HepG2 (cell line): ENCODE results near the gene COL27A1. TPM values are rescaled to one million over a fixed set of nuclear protein-coding genes. Genes with fewer than 3 reads are reported as not detected.
A peak's percentile ranks its signal among the peaks of the same experiment; 100 is the strongest.

Source experiments
- ATAC-seq: fragments of 200-7000 bp; cut with Tn5 transposase; 3 replicates; pipeline ENCODE4 v1.9.1; 2020; ENCODE audit warnings: mild to moderate bottlenecking, moderate library complexity
- BruUV-seq: library from RNA; stranded (reverse); fragments of 400-500 nt; replicated peaks from 2 replicates; lab custom pipeline; 2021; lab: Mats Ljungman, UMichigan
- CTCF ChIA-PET: fragments of 300-600 bp; formaldehyde crosslinking; extraction: SDS; loops from one replicate; lab custom pipeline; 2021; ENCODE audit warnings: low total read pairs, inconsistent platforms, low intra/inter-chr PET ratio; lab: Yijun Ruan, JAX
- POLR2A ChIA-PET: fragments of 350-600 bp; sonication (Branson Sonifier 250); formaldehyde crosslinking; loops from one replicate; lab custom pipeline; 2020; ENCODE audit warnings: antibody characterized with exemption, inconsistent platforms; lab: Yijun Ruan, JAX
- DNase-seq: peaks from one replicate; pipeline ENCODE4 v3.0.0-alpha.2; 2015; ENCODE audit warnings: low spot score
- FAIRE-seq: peaks from 3 replicates; lab custom pipeline; 2011; peaks lifted over from hg19 to GRCh38; lab: Jason Lieb, UNC
- H2AFZ ChIP-seq: one replicate; pipeline ENCODE4 v1.6.1; 2011; ENCODE audit warnings: low read length, inconsistent platforms
- H3K27ac ChIP-seq: fragments of 300-600 bp; 3 replicates; pipeline ENCODE4 v1.8.0; 2011; ENCODE audit warnings: mixed run types, mild to moderate bottlenecking, mixed read lengths, low read length, inconsistent platforms; ENCODE audit not compliant: insufficient read depth; ENCODE audit errors: extremely low read length
- H3K27me3 ChIP-seq, 2 experiments: fragments of 200-600 bp in 1 of 2; 2 replicates in 1 of 2; 3 replicates in 1 of 2; pipeline versions ENCODE4 v1.6.0 to v1.8.0; 2011; ENCODE audit warnings: low read length in 2 of 2, mild to moderate bottlenecking in 2 of 2, moderate library complexity in 2 of 2, inconsistent platforms in 1 of 2; ENCODE audit not compliant: insufficient read depth in 2 of 2, control insufficient read depth in 1 of 2
- H3K36me3 ChIP-seq, 2 experiments: fragments of 200-600 bp in 1 of 2; replicated peaks in 1 of 2; 2 replicates in 1 of 2; 3 replicates in 1 of 2; pipeline versions ENCODE4 v1.5.1 to v1.8.0; 2011; ENCODE audit warnings: low read length in 2 of 2, inconsistent platforms in 1 of 2; ENCODE audit not compliant: insufficient read depth in 2 of 2, control insufficient read depth in 1 of 2
- H3K4me1 ChIP-seq: 2 replicates; pipeline ENCODE4 v1.5.1; 2012; ENCODE audit warnings: low read length, inconsistent platforms; ENCODE audit not compliant: insufficient read depth
- H3K4me2 ChIP-seq: 2 replicates; pipeline ENCODE4 v1.6.0; 2011; ENCODE audit warnings: low read depth, low read length, inconsistent platforms
- H3K4me3 ChIP-seq, 3 experiments: fragments of 200-600 bp in 1 of 3; sonication (generic), shearing (Covaris generic) in 1 of 3; replicated peaks in 1 of 3; 2 replicates each; pipeline ENCODE4 v1.5.1; 2011 to 2016; ENCODE audit warnings: low read length in 3 of 3, inconsistent platforms in 2 of 3, low read depth in 2 of 3, mild to moderate bottlenecking in 2 of 3, control low read depth in 1 of 3, mixed read lengths in 1 of 3; ENCODE audit not compliant: insufficient read depth in 1 of 3
- H3K79me2 ChIP-seq: one replicate; pipeline ENCODE4 v1.6.1; 2011; ENCODE audit warnings: low read length, inconsistent platforms; ENCODE audit not compliant: insufficient read depth
- H3K9ac ChIP-seq: 2 replicates; pipeline ENCODE4 v1.6.0; 2011; ENCODE audit warnings: mild to moderate bottlenecking, low read depth, low read length, inconsistent platforms; ENCODE audit not compliant: insufficient read depth
- H3K9me3 ChIP-seq: 2 replicates; pipeline ENCODE4 v1.5.1; 2012; ENCODE audit warnings: mild to moderate bottlenecking, low read length
- H4K20me1 ChIP-seq: 2 replicates; pipeline ENCODE4 v1.6.0; 2011; ENCODE audit warnings: inconsistent platforms, mild to moderate bottlenecking, low read length, moderate library complexity; ENCODE audit not compliant: insufficient read depth
- EHMT2 ChIP-seq: fragments of 200-600 bp; sonication (generic); IDR thresholded peaks from 2 replicates; pipeline ENCODE4 v1.7.0; 2017; ENCODE audit warnings: antibody characterized with exemption, low read depth, low read length, borderline replicate concordance
- FOSL2 ChIP-seq: sonication (generic); formaldehyde crosslinking; IDR thresholded peaks from 2 replicates; pipeline ENCODE4 v1.4.0; 2020; ENCODE audit warnings: missing genetic modification reagents
- GTF3A ChIP-seq: sonication (generic); formaldehyde crosslinking; conservative IDR thresholded peaks from 2 replicates; pipeline ENCODE4 v1.4.0; 2020; ENCODE audit warnings: mild to moderate bottlenecking, missing genetic modification reagents
- PHF8 ChIP-seq: sonication (generic); formaldehyde crosslinking; IDR thresholded peaks from 2 replicates; pipeline ENCODE4 v1.5.0; 2020; ENCODE audit warnings: missing genetic modification reagents
- TCF7 ChIP-seq: sonication (generic); IDR thresholded peaks from 2 replicates; pipeline ENCODE4 v1.6.1; 2016; ENCODE audit warnings: antibody characterized with exemption, low read depth
- ZNF687 ChIP-seq: sonication (generic); formaldehyde crosslinking; IDR thresholded peaks from 2 replicates; pipeline ENCODE4 v1.5.1; 2020; ENCODE audit warnings: mild to moderate bottlenecking, missing genetic modification reagents, moderate library complexity
- ZSCAN12 ChIP-seq: sonication (generic); formaldehyde crosslinking; IDR thresholded peaks from 2 replicates; pipeline ENCODE4 v1.9.0; 2021; ENCODE audit warnings: mild to moderate bottlenecking, missing genetic modification reagents
- WGBS: methylation state at CpG from one replicate; pipeline ENCODE4 v1.1.6; 2017; ENCODE audit warnings: low lambda C conversion rate; 5-methylcytosine and 5-hydroxymethylcytosine counted together
- in situ Hi-C: cut with HindIII; loops from 2 replicates; pipeline ENCODE4 v1.10.0; 2017; ENCODE audit warnings: low pct_unique_long_range_greater_than_20kb; ENCODE audit not compliant: extremely low pct_ligation_motif_present
- intact Hi-C: fragments of 100-400 bp; cut with micrococcal nuclease; formaldehyde crosslinking; loops from one replicate; pipeline ENCODE4 v1.10.0; 2022; ENCODE audit not compliant: unreplicated experiment
- polyA plus RNA-seq, 8 experiments: library from polyadenylated mRNA; depleted of rRNA in 3 of 8; stranded (reverse) in 7 of 8; unstranded in 1 of 8; fragments of >200 nt; fragmentation: Illumina TruSeq in 4 of 8; extraction: Trizol in 4 of 8; gene quantifications; 2 replicates each; pipeline versions ENCODE4 v1.2.1 to v1.2.3, GENCODE V29; 2011 to 2016; ENCODE audit warnings: low read depth in 4 of 8, missing spikeins in 1 of 8, mixed read lengths in 1 of 8; ENCODE audit not compliant: insufficient read depth in 1 of 8
- total RNA-seq, 5 experiments: library from RNA; depleted of rRNA; stranded (reverse); fragments of >200 nt; fragmentation: Illumina TruSeq; extraction: Trizol; gene quantifications; 2 replicates each; pipeline ENCODE4 v1.2.3, GENCODE V29; 2016; ENCODE audit warnings: low read depth in 1 of 5
- TF ChIP-seq, protein P1 (sequence below), 2 experiments: fragments of 450-650 bp in 1 of 2; sonication (generic) in 1 of 2; formaldehyde crosslinking; IDR thresholded peaks; 2 replicates each; pipeline versions ENCODE4 v1.5.0 to v1.8.0; 2020 to 2022; ENCODE audit warnings: mild to moderate bottlenecking in 1 of 2, missing genetic modification reagents in 1 of 2
- TF ChIP-seq, protein P2 (sequence below): sonication (generic); formaldehyde crosslinking; IDR thresholded peaks from 2 replicates; pipeline ENCODE4 v1.5.1; 2020; ENCODE audit warnings: missing genetic modification reagents, mild to moderate bottlenecking, borderline replicate concordance
- TF ChIP-seq, protein P3 (sequence below): IDR thresholded peaks from 2 replicates; pipeline ENCODE4 v1.6.1; 2012; ENCODE audit warnings: low read depth, low read length, improper control_type of control experiment

The COL27A1 gene
- total and polyA plus RNA-seq, 2 of the 13 experiments (the other 11 are each of a cell fraction or from before 2014, with no cell fraction given) = 71.3 to 89.1 TPM

DNA sequence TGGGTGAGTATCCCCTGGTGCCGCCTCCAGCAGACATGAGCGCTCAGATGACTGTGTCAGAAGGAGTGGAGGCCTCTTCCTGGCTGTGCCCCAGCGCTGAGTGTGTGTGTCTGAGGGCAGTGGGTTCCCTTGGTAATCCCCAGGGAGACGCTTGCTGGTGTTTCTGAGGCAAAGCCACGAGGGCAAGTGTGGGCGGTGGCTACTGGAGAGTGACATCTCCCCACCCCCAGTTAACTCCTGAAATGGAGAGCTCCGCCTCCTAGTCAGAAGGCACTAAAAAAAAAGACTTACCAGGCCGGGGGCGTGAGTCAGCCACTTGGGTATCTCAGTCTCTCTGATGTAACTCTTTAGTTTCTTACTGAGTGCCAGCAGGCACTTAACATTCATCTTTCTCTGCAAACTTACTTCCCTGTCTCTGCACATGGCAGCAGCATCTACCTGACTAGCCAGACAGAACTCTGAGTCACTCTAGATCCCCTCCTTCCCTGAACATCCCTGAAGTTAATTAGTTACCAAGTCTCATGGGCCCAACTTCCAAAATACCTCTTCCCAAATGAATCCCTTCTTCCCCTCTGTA is 193.7 kb downstream of the COL27A1 start:
- ATAC-seq (peak; percentile 70), FAIRE-seq (no peak), DNase-seq (peak; percentile 45)
- TF ChIP-seq, protein P1, sequence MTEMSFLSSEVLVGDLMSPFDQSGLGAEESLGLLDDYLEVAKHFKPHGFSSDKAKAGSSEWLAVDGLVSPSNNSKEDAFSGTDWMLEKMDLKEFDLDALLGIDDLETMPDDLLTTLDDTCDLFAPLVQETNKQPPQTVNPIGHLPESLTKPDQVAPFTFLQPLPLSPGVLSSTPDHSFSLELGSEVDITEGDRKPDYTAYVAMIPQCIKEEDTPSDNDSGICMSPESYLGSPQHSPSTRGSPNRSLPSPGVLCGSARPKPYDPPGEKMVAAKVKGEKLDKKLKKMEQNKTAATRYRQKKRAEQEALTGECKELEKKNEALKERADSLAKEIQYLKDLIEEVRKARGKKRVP (CRISPR knock-in tag; IDR thresholded peaks at IDR 0.05) = 0 out of 4 replicates have a peak, but pooled peaks of 1 of the 2 experiments have one; percentile 34
- peak; percentile 69 for TF ChIP-seq FOSL2 (CRISPR knock-in tag)
- TF ChIP-seq TCF7 = no peak
- TF ChIP-seq, protein P2, sequence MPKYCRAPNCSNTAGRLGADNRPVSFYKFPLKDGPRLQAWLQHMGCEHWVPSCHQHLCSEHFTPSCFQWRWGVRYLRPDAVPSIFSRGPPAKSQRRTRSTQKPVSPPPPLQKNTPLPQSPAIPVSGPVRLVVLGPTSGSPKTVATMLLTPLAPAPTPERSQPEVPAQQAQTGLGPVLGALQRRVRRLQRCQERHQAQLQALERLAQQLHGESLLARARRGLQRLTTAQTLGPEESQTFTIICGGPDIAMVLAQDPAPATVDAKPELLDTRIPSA (CRISPR knock-in tag) = no peak
- TF ChIP-seq GTF3A = no peak
- TF ChIP-seq, protein P3, sequence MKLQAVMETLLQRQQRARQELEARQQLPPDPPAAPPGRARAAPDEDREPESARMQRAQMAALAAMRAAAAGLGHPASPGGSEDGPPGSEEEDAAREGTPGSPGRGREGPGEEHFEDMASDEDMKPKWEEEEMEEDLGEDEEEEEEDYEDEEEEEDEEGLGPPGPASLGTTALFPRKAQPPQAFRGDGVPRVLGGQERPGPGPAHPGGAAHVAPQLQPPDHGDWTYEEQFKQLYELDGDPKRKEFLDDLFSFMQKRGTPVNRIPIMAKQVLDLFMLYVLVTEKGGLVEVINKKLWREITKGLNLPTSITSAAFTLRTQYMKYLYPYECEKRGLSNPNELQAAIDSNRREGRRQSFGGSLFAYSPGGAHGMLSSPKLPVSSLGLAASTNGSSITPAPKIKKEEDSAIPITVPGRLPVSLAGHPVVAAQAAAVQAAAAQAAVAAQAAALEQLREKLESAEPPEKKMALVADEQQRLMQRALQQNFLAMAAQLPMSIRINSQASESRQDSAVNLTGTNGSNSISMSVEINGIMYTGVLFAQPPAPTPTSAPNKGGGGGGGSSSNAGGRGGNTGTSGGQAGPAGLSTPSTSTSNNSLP = no peak
- no peak for TF ChIP-seq PHF8 (CRISPR knock-in tag)
- no peak for TF ChIP-seq EHMT2
- TF ChIP-seq ZNF687 (CRISPR knock-in tag) = peak; percentile 15; the same call in 1 of the 2 replicates
- no peak for TF ChIP-seq ZSCAN12 (CRISPR knock-in tag)
- Histone ChIP-seq H3K9me3 (no peaks in the 10 kb centered on the region), H4K20me1 (no peaks in the 10 kb centered on the region), H3K9ac (no peak overlapping the region), H3K36me3 (peaks cover 12 to 24% of the 10 kb centered on the region in 2 experiments; a peak in 4 of 5 replicates), H3K4me1 (peaks cover 15% of the 10 kb centered on the region), H3K79me2 (no peaks in the 10 kb centered on the region), H2AFZ (no peak overlapping the region), H3K4me2 (no peak overlapping the region), H3K4me3 (no peak overlapping the region), H3K27ac (no peak overlapping the region), H3K27me3 (no peaks in the 10 kb centered on the region)
- intact Hi-C loops (no loop called here), in situ Hi-C loops (no loop called here)
- ChIA-PET CTCF (no interaction called here), POLR2A (no interaction called here)
- WGBS = 58% methylated on average over 6 of the region's 9 CpGs
- BruUV-seq = no TSS peak
